T-cell (primary cell): Measurements from ENCODE around the gene CIDEA. TPM values are rescaled to one million over a fixed set of nuclear protein-coding genes. Genes with fewer than 3 reads are reported as not detected.
"Not testable (repeated sequence)": the region's sequence is repeated elsewhere in the genome, so short reads cannot be mapped to it uniquely, and the experiment has no call there.

Source experiments
- ATAC-seq, 4 experiments: fragments of 200-7000 bp in 3 of 4; fragments of 150-1000 bp in 1 of 4; cut with Tn5 transposase; replicated peaks in 1 of 4; 1 replicate in 3 of 4; 2 replicates in 1 of 4; pipeline ENCODE4 v1.10.0; 2021; ENCODE audit warnings: moderate library complexity in 3 of 4, mild to moderate bottlenecking in 2 of 4, moderate number of reproducible peaks in 1 of 4
- CTCF ChIA-PET, 2 donors: fragments of 300-600 bp; sonication (Branson Sonifier 250); formaldehyde crosslinking; loops; one replicate each; lab custom pipeline; 2022; ENCODE audit warnings: antibody characterized with exemption in 2 of 2; lab: Charles Lee
- POLR2A ChIA-PET, 2 donors: fragments of 300-600 bp; sonication (Branson Sonifier 250); formaldehyde crosslinking; loops; one replicate each; lab custom pipeline; 2022; ENCODE audit warnings: antibody characterized with exemption in 2 of 2; lab: Charles Lee
- DNase-seq, 35 experiments: peaks; one replicate each; pipeline versions ENCODE4 v3.0.0 to v3.0.0-alpha.2; 2013 to 2023
- H3K27ac ChIP-seq: one replicate; pipeline ENCODE4 v1.5.1; 2013; ENCODE audit warnings: low read length
- H3K27me3 ChIP-seq, 2 experiments: replicated peaks in 1 of 2; 1 replicate in 1 of 2; 2 replicates in 1 of 2; pipeline versions ENCODE4 v1.6.1 to v1.7.0; 2013; ENCODE audit warnings: low read length in 1 of 2, mixed read lengths in 1 of 2; ENCODE audit not compliant: control insufficient read depth in 2 of 2, insufficient read depth in 2 of 2; ENCODE audit errors: extremely low read depth in 1 of 2
- H3K36me3 ChIP-seq, 2 donors: 1 replicate in 1 of 2; 2 replicates in 1 of 2; pipeline versions ENCODE4 v1.6.1 to v1.7.0; 2013; ENCODE audit warnings: low read length in 1 of 2; ENCODE audit not compliant: control insufficient read depth in 2 of 2, insufficient read depth in 1 of 2; ENCODE audit errors: extremely low read depth in 1 of 2
- H3K4me1 ChIP-seq, 2 experiments: 1 replicate in 1 of 2; 2 replicates in 1 of 2; pipeline versions ENCODE4 v1.6.1 to v1.7.0; 2013; ENCODE audit warnings: low read length in 2 of 2, mixed read lengths in 1 of 2; ENCODE audit not compliant: insufficient read depth in 2 of 2, control insufficient read depth in 1 of 2; ENCODE audit errors: extremely low read depth in 1 of 2
- H3K4me3 ChIP-seq, 2 donors: 1 replicate in 1 of 2; 2 replicates in 1 of 2; pipeline versions ENCODE4 v1.5.1 to v1.7.0; 2013; ENCODE audit warnings: mild to moderate bottlenecking in 2 of 2, low read length in 1 of 2, moderate library complexity in 1 of 2; ENCODE audit not compliant: control insufficient read depth in 1 of 2; ENCODE audit errors: extremely low read depth in 1 of 2
- H3K9me3 ChIP-seq: 2 replicates; pipeline ENCODE4 v1.7.0; 2013
- H3K27ac Mint-ChIP-seq, 2 donors: one replicate each; pipeline ENCODE4 v1.8.0; 2020 to 2021; ENCODE audit warnings: mild to moderate bottlenecking in 2 of 2, mixed read lengths in 2 of 2
- H3K27me3 Mint-ChIP-seq, 2 donors: one replicate each; pipeline ENCODE4 v1.8.0; 2021 to 2022; ENCODE audit warnings: mixed read lengths in 2 of 2
- H3K36me3 Mint-ChIP-seq: one replicate; pipeline ENCODE4 v1.8.0; 2021; ENCODE audit warnings: mixed read lengths
- H3K4me1 Mint-ChIP-seq, 3 donors: one replicate each; pipeline ENCODE4 v1.8.0; 2020 to 2022; ENCODE audit warnings: mixed read lengths in 3 of 3, mild to moderate bottlenecking in 1 of 3
- H3K4me3 Mint-ChIP-seq, 3 donors: one replicate each; pipeline ENCODE4 v1.8.0; 2020 to 2022; ENCODE audit warnings: mild to moderate bottlenecking in 3 of 3, mixed read lengths in 3 of 3, moderate library complexity in 3 of 3
- H3K9me3 Mint-ChIP-seq, 3 donors: one replicate each; pipeline ENCODE4 v1.8.0; 2020 to 2022; ENCODE audit warnings: mixed read lengths in 3 of 3
- WGBS: methylation state at CpG from one replicate; pipeline ENCODE4 v1.1.5; 2013; ENCODE audit warnings: missing lambda C conversion rate; ENCODE audit not compliant: insufficient coverage; 5-methylcytosine and 5-hydroxymethylcytosine counted together
- total RNA-seq, 35 experiments: library from RNA in 6 of 35; stranded (reverse) in 6 of 35; fragments of 120-200 nt in 1 of 35; gene quantifications; one replicate each; pipeline versions ENCODE4 v1.2.1 to v1.2.4 and lab custom pipeline; 2013 to 2026

The CIDEA gene
- total RNA-seq, 5 donors from 2014 or later (not counting 1 experiment from before 2014, with no cell fraction given): not detected

- H3K27ac Mint-ChIP-seq, H3K36me3 Mint-ChIP-seq, H3K9me3 ChIP-seq, H3K4me3 Mint-ChIP-seq, POLR2A ChIA-PET, H3K27me3 ChIP-seq, H3K27ac ChIP-seq, CTCF ChIA-PET, H3K36me3 ChIP-seq, H3K9me3 Mint-ChIP-seq, H3K4me1 ChIP-seq, H3K4me3 ChIP-seq, H3K27me3 Mint-ChIP-seq, DNase-seq, H3K4me1 Mint-ChIP-seq: not testable (repeated sequence)
- WGBS: no CpG with 5 or more reads among the region's 2 CpGs
- peak in 1 of 4 experiments; percentile 24 for ATAC-seq
Observed at GRCh38 chr18:12222041-12222440, 32.1 kb upstream of the CIDEA start.

GRCh38 chr18:12223326-12223725 lies 30.8 kb upstream of the CIDEA start:
- H3K27ac ChIP-seq, H3K4me1 Mint-ChIP-seq, POLR2A ChIA-PET, H3K4me3 Mint-ChIP-seq, H3K4me1 ChIP-seq, ATAC-seq, H3K36me3 Mint-ChIP-seq, H3K27me3 Mint-ChIP-seq, H3K27me3 ChIP-seq, H3K9me3 ChIP-seq, H3K9me3 Mint-ChIP-seq, H3K36me3 ChIP-seq, DNase-seq, H3K27ac Mint-ChIP-seq, H3K4me3 ChIP-seq: not testable (repeated sequence)
- CTCF ChIA-PET: interaction anchor here in 1 of 2 donors (0.7 kb wide), 1 partner anchor 11 kb away, joined by 6 read pairs; no protein-coding TSS in a partner anchor
- no CpG with 5 or more reads among the region's 1 CpG for WGBS

GRCh38 chr18:12226807-12227206 lies 27.4 kb upstream of the CIDEA start:
- ATAC-seq, H3K9me3 Mint-ChIP-seq, DNase-seq, POLR2A ChIA-PET, H3K36me3 ChIP-seq, H3K27ac ChIP-seq, H3K27ac Mint-ChIP-seq, H3K36me3 Mint-ChIP-seq, H3K27me3 ChIP-seq, H3K4me1 ChIP-seq, CTCF ChIA-PET, H3K4me3 Mint-ChIP-seq, H3K4me3 ChIP-seq, H3K27me3 Mint-ChIP-seq, H3K9me3 ChIP-seq, H3K4me1 Mint-ChIP-seq: not testable (repeated sequence)
- no CpG with 5 or more reads among the region's 2 CpGs for WGBS

GRCh38 chr18:12227399-12228186 lies 26.6 kb upstream of the CIDEA start:
- H3K4me1 ChIP-seq, CTCF ChIA-PET, H3K27ac ChIP-seq, H3K9me3 ChIP-seq, H3K27me3 ChIP-seq, H3K36me3 Mint-ChIP-seq, H3K9me3 Mint-ChIP-seq, POLR2A ChIA-PET, H3K36me3 ChIP-seq, H3K4me3 ChIP-seq, H3K4me1 Mint-ChIP-seq, H3K27me3 Mint-ChIP-seq, H3K27ac Mint-ChIP-seq, DNase-seq, H3K4me3 Mint-ChIP-seq: not testable (repeated sequence)
- peak in 2 of 4 experiments; percentile 43 to 55 for ATAC-seq
- WGBS: no CpG with 5 or more reads among the region's 27 CpGs

- POLR2A ChIA-PET, H3K27me3 Mint-ChIP-seq, H3K9me3 Mint-ChIP-seq, H3K27ac Mint-ChIP-seq, ATAC-seq, H3K4me1 Mint-ChIP-seq, H3K27ac ChIP-seq, CTCF ChIA-PET, H3K9me3 ChIP-seq, H3K4me1 ChIP-seq, H3K36me3 Mint-ChIP-seq, H3K4me3 Mint-ChIP-seq, H3K27me3 ChIP-seq, H3K4me3 ChIP-seq, H3K36me3 ChIP-seq, DNase-seq: not testable (repeated sequence)
- WGBS: no CpG with 5 or more reads among the region's 3 CpGs
Observed at GRCh38 chr18:12228308-12228707, 25.9 kb upstream of the CIDEA start.

GRCh38 chr18:12230561-12230960 lies 23.6 kb upstream of the CIDEA start:
- peaks cover 0 to 15% of the 10 kb centered on the region in 2 experiments for H3K27me3 ChIP-seq
- H3K9me3 Mint-ChIP-seq, H3K4me3 ChIP-seq, H3K4me3 Mint-ChIP-seq, H3K27ac Mint-ChIP-seq, DNase-seq, CTCF ChIA-PET, H3K27ac ChIP-seq, H3K36me3 Mint-ChIP-seq, ATAC-seq, POLR2A ChIA-PET, H3K36me3 ChIP-seq, H3K4me1 Mint-ChIP-seq, H3K4me1 ChIP-seq, H3K9me3 ChIP-seq: not testable (repeated sequence)
- WGBS: 78% methylated on average over 5 of the region's 8 CpGs
- peaks cover 8 to 17% of the 10 kb centered on the region in 2 donors for H3K27me3 Mint-ChIP-seq
